ENCODE measurements around the gene DHRS12.

Gene DHRS12

DNA sequence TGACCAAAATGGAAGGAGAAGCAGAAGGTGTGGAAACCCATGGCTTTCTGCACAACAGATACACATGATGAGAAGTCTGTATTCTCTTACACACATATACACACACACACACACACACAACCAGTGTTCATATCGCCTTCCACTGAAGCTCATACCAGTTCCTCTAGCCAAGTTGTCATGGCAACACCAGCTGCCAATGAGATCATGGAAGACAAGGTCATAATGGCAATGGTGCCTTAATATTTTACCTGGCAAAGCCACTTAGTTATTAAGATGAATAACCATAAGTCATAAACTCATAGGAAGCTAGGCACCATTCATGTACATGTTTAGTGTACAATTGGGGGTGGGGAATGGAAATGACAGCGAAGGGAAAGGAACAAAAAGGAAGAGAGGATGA lies 2.6 kb upstream of the DHRS12 start:
- no peak for DNase-seq

DNA sequence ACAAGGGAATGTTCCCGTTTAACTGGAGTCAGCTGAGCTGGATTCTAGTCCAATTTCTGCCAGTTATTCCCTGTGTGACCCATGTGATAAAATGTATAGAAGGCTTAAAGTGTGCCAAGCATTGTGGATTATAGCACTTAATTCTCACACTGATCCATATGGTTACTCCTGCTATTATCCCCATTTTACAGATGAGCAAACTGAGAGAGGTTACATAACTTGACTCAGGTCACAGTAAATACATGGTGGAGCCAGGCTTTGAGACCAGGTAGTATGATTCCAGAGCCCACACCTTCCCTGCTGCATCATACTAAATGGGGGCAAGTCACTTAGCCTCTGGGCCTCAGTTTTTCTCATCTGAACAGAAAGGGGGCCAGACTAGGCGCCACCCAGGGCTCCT lies 2.0 kb upstream of the DHRS12 start:
- no peak for DNase-seq

DNA sequence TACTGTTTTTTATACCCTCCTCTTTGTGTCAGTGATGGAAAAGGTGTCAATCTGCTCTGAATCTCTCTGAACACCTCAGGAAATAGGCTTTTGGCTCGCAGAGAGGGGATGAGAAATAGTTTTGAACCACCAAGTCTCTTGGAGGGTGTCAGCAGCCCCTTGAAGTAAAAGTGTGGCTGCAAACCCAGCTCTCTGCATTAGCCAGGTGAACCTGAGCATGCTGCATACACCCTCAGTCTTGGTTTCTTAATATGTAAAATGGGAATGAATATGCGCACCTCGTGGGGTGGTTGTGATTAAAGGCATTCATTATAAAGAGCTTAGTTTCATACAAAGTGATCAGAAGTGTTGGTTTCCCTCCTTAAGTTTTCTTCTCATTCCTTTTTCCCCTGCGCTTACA lies 1.4 kb upstream of the DHRS12 start:
- DNase-seq, result no peak

DNA sequence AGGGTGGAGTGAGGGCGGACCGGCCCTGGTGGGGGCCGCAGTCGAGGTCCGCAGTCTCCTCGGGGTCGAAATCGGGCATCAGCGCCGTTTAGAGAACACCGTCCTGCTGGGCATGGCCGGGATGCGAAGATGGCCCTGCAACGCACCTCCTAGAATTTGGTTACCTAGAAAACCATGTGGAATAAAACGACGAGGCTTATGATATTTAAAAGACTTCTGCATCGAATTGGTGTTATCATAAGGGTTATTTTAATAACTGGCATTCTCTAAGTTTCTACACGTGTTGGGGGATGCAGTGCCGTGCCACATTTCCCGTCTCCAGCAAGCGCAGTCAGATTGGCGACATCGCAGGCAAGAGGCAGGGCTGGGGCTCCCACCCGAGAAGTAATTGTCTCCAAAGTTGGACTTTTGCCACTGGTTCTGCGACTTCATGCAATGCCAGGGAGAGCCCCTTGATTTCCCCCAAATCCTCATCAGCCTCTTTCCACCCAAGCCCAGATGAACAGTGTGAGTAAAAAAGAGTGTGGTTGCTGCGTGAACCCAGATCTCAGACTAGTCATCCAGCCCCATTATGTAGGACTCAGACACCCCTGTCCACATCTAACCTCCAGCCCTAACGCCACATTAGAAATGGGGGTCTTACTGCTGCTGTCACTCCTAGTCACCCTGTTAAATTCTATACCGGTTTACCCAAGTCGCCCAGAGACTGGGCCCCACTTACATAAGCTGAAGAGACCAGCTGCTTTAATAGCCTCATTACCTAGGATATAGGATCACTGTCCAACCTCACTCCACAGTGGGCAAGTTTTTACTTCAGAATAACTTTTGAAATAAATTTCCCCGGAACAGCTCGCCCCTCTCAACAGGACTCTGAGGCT lies 571 bp upstream of the DHRS12 start:
- peak in 2 of 5 donors; percentile 29 to 36 for DNase-seq

DNA sequence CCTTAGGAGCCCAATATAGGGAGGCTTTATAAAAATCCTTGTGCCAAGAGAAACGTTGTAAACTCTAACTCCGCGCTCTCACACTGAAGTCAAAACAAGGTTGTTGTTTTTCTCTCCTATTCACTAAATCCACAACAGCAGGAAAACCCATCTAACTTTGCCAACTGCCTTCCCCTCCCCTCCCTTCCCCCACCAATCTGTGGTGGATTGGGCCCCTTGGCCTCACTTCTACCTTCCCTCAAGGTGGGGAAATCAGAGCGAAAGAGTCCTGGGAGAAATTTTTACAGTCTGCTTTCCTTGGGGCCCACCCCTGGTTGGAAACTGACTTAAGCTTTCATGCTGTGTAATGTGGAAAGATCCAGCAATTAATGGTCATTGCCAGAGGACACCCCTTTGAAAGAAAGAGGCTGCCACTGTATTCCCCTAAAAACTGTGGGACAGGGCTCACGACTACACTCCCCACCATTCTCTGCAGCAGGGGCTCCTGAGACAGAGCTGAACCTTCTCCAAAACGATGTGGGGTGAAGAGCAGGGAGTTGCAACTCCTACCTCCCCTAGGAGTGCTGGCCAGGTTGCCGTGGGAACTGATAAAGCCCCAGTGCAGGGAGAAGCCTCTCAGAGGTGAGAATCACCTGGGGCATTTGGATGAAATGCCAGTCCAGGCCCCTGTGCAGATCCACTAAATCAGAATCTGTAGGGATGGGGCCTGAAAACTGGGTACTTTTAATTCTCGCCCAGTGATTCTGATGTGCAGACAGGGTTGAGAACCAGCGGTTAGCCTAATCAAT lies 1.1 kb downstream of the DHRS12 start:
- DNase-seq, result no peak

DNA sequence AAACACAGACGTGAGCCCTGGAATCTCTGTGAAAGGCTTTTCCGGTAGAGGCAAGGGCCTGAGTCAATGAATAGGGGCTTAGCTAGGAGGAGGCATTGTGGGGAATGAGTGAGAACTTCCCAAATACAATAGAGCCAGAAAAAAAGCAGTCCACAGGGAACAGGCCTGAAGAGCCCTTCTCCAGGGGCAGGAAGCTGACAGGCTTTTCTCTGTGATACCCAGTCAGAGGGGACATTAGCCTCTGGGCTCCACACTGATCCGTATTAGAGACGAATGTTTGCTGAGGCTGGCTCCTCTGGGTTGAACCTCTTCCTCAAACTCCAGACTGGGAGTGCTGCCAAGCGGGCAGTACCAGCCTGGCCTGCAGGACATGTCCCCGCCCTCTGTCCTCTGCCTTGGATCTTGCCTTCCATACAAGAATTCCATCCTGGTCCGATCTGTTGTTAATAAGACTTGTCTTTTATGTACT lies 2.3 kb downstream of the DHRS12 start:
- DNase-seq, result no peak

DNA sequence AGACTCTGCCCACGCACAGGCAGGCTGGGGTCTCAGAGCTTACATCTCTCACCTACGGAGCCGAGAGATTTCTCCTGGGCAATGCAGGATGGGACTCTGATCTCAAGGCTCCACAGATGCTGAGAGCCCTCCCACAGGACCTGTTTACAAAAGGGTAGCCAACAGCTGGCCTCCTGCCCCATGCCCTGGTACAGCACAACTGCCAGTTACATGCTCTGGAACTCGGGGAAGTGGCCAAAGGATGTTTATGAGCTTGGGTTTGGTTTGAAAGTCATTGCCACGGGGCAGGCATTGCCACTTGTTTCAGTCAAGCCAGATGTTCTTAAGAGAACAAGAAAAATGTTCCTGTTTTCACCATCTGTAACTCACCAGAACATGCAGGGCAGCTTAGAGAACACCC lies 3.5 kb downstream of the DHRS12 start:
- DNase-seq, result no peak

DNA sequence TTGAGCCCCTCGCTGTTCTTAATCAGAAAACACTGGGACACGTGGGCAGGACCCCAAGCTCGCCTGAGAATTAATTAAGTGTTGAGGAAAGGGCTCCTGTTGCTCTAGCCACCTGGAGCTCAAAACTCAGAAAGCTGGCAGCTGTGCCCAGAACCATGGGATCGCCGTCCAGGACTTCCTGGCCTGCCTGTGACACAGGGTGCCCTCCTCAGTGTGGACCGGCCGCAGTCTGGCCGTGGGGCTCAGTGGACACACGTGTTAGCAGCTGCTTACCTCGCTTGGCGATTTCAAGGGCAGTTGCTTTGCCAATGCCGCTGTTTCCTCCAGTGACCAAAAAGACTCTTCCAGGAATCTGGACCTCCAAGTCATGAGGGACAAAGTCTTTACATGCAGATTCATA lies 4.7 kb downstream of the DHRS12 start:
- no peak for DNase-seq

DNA sequence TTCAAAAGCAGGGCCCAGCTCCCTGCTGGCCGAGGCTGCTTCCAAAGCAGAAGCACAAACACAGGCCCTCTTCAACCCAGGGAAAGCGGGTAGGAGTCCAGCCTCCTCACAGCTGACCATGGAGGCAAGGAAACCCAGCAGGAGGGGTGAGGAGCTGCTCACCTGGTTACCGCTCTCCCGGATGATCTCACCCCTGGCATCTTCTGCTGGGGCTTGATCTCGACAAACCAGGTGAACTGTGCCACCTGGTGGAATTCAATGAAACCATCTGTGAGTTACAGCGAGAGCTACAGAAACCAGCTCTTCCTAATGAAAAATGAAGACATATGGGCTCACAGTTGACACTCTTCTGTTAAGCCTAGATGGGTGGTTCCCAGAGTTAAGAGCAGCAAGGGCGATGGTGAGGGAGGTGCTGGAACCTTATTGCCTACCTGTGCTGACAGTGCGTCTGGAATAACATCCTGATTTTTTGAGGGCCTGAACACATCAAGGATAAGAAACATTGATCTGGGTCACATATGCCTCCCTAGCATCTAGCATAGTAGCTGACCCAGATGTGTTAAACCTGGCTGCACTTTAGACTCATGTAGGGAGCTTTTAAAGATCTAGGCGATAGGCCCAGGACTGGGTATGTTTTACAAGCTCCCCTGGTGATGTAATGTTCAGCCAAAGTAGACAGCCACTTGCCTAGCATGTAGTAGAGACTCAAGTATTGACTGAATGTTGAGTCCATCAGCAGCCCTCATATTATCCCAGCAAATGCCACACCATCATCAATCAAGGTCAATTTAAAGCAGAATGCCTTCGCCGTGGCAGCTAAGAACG lies 6.1 kb downstream of the DHRS12 start:
- DNase-seq, result peak in 4 of 5 donors; percentile 41 to 75 (median 48)

DNA sequence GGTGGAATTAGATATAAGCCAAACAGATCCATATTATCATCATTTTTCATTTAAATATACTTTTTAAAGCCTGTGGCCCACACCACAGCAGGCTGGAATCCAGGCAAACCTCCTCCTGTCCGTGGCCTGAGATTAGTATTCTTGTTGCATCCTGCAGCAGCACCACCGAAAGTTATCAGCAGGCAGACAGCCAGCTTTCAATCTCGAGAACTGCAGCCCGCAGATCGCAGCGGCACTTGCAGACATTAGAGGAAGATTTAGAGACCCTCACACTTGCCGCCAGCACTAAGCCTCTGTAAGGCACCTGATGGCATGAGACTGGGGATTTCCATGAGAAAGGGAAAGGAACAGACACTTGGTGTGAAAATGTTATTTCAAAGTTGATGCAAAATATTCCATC lies 7.4 kb downstream of the DHRS12 start:
- DNase-seq, result no peak

DNA sequence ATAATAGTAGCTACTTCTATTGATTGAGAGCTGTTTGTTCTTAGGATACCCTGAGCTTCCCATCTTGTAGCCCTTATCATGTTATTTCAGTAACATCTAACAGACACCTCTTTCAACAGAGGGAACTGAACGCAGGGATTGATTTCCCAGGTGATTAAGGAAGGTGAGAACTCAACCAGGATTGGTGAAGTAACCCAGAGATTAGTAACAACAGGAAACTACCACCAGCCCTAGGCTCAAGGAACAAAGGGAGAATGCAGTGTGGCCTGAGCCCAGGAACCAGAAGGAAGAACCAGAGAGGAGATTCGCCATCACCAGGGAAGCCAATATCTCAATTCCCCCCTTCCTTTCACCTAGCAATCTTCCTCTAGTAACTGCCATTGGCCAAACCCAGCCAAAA lies 8.5 kb downstream of the DHRS12 start:
- DNase-seq, result no peak

DNA sequence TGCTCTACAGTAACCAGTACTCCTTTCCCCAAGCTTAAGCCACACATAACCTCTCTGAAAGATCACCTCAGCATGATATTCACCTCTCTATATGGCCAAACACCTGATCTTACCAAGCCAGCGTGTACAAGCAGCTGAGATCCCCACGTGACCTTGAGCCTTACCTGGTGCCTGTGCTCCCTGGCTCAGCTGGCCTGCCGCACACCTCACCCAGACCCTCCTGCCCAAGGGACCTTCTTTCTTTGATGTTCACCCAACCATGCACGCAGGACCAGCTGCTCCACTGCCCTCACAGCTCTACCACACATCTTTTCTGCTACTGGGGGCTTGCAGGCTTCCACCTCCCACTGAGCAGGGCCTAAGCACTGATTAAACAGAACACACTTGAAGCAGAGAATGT lies 9.0 kb downstream of the DHRS12 start:
- DNase-seq, result no peak

DNA sequence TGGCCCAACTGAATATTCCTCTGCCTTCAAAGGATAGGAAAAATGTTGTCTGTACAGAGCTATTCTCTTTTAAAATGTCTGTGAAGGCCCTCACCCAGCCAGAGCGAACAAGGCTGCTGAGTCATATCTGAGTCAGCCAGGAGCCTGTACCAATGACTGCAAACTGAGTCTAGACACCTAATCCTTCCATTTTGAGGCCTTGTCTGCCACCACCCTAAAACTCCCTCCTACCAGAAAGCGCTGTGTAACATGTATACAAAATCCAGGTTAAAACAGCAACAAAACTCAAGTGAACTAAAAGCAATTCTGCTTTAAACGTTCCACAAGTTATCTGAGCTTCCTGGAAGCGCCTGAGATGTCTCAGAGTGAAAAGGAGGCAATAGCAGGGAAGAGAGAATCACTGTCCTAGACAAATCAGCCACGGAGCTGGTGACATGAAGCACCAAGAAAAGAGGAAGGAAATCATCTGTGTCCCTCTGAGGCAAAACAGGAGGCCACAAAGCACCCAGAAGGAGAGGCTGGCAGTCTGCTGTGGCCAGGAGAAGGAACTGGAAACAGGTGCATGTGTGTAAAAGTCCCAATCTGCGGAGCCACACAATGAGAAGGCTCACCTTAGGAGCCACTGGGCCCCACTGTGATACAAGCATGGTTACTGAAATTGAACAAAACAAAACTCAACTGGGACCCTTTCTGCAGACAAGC lies 10.2 kb downstream of the DHRS12 start:
- DNase-seq, result peak in 1 of 5 donors; percentile 52

DNA sequence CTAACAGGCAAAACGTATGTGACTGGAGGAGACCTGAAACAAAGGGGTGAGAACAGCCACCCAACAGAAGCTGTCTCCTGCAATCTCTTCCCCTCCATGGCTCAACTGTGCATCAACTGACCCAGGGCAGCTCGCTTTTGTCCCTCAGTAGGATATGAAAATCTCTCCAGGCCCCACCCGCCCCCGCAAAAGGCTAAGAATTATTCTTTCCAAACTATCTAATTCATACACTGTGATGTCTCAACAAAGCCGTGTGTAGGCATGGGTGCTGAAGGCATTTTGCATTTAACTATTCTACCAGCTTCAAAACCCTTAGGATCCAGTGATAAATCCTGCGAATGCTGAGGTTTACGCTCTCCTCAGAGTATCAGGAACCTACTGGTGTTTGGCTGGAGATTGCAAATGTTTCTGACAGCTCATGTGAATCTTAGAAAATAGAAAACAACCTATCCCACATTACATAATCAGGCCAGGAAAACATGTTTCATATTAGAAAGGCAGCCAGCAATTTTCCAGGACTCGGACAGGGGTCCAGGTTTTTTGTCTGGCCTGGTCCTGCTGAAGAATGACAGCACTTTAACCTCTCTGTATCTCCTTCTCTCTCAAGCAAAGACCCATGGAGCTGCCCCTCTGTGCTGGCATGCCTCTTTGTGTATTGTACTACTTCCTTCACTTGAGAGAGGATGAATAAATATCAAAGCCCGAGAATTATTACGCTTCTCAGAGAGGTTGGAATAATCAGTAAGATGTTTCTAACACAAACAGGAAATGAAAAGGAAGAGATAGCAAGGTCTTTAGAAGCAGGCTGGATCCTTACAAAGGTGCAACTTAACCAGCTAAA lies 17.3 kb downstream of the DHRS12 start:
- DNase-seq, result no peak

DNA sequence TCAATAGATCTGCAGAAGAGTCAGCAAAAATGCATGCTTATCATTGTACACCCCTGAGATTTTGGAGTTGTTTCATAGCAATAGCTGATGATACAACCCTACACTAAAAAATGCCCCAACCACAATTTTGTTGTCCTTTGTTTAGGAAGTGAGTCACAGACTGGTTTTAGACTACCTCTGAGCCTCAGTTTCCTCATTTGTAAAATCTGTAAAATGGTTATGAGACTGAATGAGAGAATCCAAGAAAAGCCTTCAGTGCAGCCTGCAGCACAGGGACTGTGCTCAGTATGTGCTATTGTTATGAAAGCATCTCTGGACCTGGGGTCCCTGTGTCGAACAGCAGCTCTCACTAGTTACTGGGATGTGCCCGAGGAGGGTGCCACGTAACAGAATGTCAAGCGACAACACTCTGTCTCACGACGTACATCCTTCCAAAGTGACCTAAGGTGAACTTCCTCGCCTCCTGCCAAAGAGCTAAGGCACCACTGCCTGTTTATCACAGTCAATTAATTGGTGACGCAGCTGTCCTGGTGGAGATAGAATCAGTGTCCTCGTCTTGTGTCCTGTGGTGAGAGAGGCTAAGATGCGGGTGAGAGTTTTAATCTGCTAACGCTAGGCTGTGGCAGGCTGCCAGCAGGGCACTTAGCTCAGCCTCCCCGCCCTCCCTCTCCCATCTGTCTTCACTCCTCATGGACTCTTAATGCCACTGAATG lies 18.1 kb downstream of the DHRS12 start:
- no peak for DNase-seq

DNA sequence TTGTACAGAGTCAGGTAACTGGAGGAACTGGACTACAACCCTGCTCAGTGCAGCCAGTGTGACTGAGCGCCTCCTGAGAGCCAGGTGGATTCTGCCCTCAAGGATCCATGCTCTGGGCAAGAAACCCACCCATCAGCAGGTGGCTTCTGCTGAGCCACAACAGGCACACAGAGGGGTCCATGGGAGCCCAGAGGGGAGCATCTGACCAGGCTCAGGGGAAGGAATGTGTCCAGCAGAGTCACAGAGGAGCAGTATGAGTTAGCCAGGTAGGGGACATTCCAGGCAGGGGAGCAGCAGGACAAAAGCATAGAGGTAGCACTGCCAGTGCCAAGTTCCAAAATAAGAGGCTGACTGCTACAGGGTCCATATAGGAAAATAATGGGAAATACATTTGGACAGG lies 19.9 kb downstream of the DHRS12 start:
- no peak for DNase-seq

DNA sequence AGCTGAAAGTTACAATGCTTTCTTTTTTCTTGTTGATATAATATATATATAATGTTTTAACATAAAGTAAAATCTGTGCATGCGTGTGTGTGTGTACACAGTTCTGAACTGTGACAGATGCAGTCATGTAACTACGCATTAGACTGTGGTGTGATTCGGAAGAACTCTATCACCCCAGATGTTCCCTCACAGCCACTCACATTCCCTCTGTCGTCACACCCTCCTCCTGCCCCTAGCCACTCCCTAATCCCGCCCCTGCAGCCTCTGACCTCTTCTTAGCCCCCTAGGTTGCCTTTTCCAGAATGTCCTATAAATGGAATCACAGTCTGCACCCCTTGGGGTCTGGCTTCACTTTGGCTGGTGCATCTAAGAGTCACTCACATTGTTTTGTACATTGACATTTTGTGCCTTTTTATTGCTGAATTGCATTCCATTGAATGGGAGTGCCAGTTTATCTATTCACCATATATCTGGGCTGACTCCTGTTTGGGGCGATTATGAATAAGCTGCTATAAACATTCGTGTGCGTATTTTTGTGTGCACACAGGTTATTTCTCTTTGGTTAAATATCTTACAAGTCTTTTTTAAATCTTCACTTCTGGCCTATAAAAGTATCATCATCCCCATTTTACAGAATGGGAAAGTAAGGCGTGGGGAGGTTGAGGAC lies 20.4 kb downstream of the DHRS12 start:
- no peak for DNase-seq

DNA sequence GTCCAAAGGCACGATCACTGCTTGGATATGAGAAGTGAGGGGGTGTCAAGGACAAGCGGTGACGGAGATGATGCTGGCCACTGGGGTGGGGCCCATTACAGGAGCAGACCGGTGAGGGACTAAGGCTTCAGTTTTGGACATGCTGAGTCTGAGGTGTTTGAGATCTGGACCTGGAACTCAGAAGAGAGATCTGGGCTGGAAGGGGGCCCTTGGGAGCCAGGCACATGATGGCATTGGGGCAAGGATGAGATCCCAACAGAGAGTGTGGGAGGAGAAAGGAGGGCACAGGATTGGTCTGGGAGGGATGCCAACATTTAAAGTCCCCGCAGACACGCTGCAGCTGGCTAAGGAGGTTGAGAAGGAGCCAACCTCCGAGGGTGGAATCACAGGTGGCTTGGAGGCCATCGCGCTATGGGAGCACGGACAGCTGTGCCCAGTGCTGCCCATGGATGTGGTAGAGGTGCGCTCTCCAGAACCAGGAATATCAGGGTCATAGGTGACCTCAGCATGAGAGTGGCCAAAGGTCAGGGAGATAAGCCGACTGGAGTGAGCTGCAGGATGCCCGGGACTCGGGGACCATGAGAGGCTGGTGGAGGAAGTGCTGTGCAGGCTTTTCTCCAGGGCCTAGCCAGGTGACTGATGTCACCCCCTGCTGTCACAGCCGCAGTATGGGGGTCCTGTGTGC lies 21.8 kb downstream of the DHRS12 start:
- DNase-seq, result no peak

DNA sequence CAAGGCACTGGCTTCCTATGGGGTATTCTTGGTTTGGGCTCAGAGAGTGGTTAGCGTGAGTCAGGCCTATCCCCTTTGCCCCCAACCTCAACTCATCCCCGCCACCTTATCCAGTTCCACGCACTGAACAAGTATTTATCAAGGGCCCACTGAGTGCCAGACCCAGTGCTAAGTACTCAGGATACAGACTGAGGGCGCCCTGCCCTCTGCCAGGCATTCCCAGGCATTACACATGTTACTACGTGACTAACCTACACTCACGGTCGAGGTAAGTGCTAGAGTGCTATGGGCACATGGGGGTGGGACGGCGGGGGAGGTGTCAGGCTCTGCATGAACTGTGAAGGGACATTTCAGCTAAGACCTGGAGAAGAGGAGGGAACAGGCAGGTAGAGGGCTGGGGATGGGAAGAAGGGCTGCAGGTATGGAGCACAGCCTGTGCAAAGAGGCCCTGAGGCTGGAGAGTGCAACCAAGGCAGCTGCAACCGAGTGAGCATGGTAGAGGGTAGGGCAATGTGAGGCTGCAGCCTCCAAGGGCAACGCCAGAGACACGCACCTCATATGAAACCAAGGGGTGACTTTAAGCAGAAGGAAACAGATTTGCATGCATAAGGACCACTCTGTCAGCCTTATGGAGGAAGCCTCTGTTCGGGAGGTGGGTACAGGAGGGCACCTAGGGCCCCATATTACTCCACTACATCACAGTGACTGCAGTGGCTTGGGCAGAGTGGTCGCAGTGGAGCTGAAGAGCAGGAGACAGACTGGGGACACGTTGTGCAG lies 22.5 kb downstream of the DHRS12 start:
- no peak for DNase-seq

Measured in T-helper 1 cell (primary cell).